Activated CD8-positive, alpha-beta memory T cell treated with anti-CD3 and anti-CD28 coated beads, Interleukin-2, amount 10 ng/mL, durations not matched to agents 7 days and 5 days (primary cell): ENCODE data around the gene ST8SIA4. TPM values are rescaled to one million over a fixed set of nuclear protein-coding genes. Genes with fewer than 3 reads are reported as not detected.

Experiments
- ATAC-seq: fragments of 150-1000 bp; cut with Tn5 transposase; one replicate; pipeline ENCODE4 v1.10.0; 2021; ENCODE audit warnings: moderate library complexity
- CTCF ChIA-PET: fragments of 350-600 bp; sonication (Branson Sonifier 250); formaldehyde crosslinking; loops from one replicate; lab custom pipeline; 2021; ENCODE audit warnings: antibody characterized with exemption; lab: Charles Lee
- DNase-seq: peaks from one replicate; pipeline ENCODE4 v3.0.0-alpha.2; 2020
- H3K27ac Mint-ChIP-seq: one replicate; pipeline ENCODE4 v1.8.0; 2021; ENCODE audit warnings: mild to moderate bottlenecking, mixed read lengths
- H3K27me3 Mint-ChIP-seq: one replicate; pipeline ENCODE4 v1.8.0; 2021; ENCODE audit warnings: mixed read lengths
- H3K36me3 Mint-ChIP-seq: one replicate; pipeline ENCODE4 v1.8.0; 2021; ENCODE audit warnings: mild to moderate bottlenecking, mixed read lengths
- H3K4me1 Mint-ChIP-seq: one replicate; pipeline ENCODE4 v1.8.0; 2021; ENCODE audit warnings: mixed read lengths
- H3K4me3 Mint-ChIP-seq: one replicate; pipeline ENCODE4 v1.8.0; 2021; ENCODE audit warnings: mild to moderate bottlenecking, moderate library complexity, mixed read lengths
- H3K9me3 Mint-ChIP-seq: one replicate; pipeline ENCODE4 v1.8.0; 2022; ENCODE audit warnings: low read depth, mixed read lengths
- total RNA-seq, 2 experiments: library from RNA; stranded (reverse); gene quantifications; one replicate each; pipeline ENCODE4 v1.2.3, GENCODE V29; 2021

ST8SIA4 gene
- total RNA-seq, 2 experiments from 2014 or later = 53.3 to 59.3 TPM

- Mint-ChIP-seq H3K27ac (peak overlapping the region; percentile 60), H3K4me1 (peaks cover 48% of the 10 kb centered on the region), H3K4me3 (no peak overlapping the region), H3K9me3 (peaks cover 2% of the 10 kb centered on the region), H3K36me3 (peaks cover 38% of the 10 kb centered on the region), H3K27me3 (no peaks in the 10 kb centered on the region)
- no peak for ATAC-seq
- CTCF ChIA-PET = interaction anchor here (1.6 to 1.7 kb wide), 2 partner anchors 60 to 63 kb away, joined by 4 read pairs; no protein-coding TSS in a partner anchor
- DNase-seq = no peak
Observed at GRCh38 chr5:100838048-100838473, 65.0 kb downstream of the ST8SIA4 start.

GRCh38 chr5:100834519-100834918, 68.6 kb downstream of the ST8SIA4 start:
- Mint-ChIP-seq H3K4me1 (peaks cover 34% of the 10 kb centered on the region), H3K36me3 (peaks cover 59% of the 10 kb centered on the region)

GRCh38 chr5:100832252-100833230, 70.5 kb downstream of the ST8SIA4 start:
- no peak for ATAC-seq
- Mint-ChIP-seq H3K27ac (peak overlapping the region; percentile 1), H3K36me3 (peaks cover 54% of the 10 kb centered on the region)

More at GRCh38 chr5:100834519-100834918, 68.6 kb downstream of the ST8SIA4 start:
- peaks cover 5% of the 10 kb centered on the region for H3K9me3 Mint-ChIP-seq
- no peaks in the 10 kb centered on the region for H3K27me3 Mint-ChIP-seq
- H3K4me3 Mint-ChIP-seq = no peak overlapping the region
- CTCF ChIA-PET = no interaction called here
- H3K27ac Mint-ChIP-seq = no peak overlapping the region
- DNase-seq = no peak
- no peak for ATAC-seq

GRCh38 chr5:100828898-100829356, 74.2 kb downstream of the ST8SIA4 start:
- H3K4me3 Mint-ChIP-seq = no peak overlapping the region
- DNase-seq (no peak), ATAC-seq (no peak)
- CTCF ChIA-PET = interaction anchor here (1.1 kb wide), 1 partner anchor 11 kb away, joined by 3 read pairs; no protein-coding TSS in a partner anchor
- no peak overlapping the region for H3K27ac Mint-ChIP-seq
- H3K27me3 Mint-ChIP-seq = no peaks in the 10 kb centered on the region
- H3K9me3 Mint-ChIP-seq = peaks cover 2% of the 10 kb centered on the region
- peaks cover 40% of the 10 kb centered on the region for H3K36me3 Mint-ChIP-seq
- peaks cover 45% of the 10 kb centered on the region for H3K4me1 Mint-ChIP-seq

More at GRCh38 chr5:100832252-100833230, 70.5 kb downstream of the ST8SIA4 start:
- Mint-ChIP-seq H3K4me1 (peaks cover 40% of the 10 kb centered on the region), H3K27me3 (no peaks in the 10 kb centered on the region), H3K9me3 (peaks cover 5% of the 10 kb centered on the region), H3K4me3 (no peak overlapping the region)
- DNase-seq = no peak
- CTCF ChIA-PET = no interaction called here

- CTCF ChIA-PET = interaction anchor here (1.1 kb wide), 1 partner anchor 10 kb away, joined by 3 read pairs; no protein-coding TSS in a partner anchor
- Mint-ChIP-seq H3K4me3 (no peak overlapping the region), H3K27ac (peak overlapping the region; percentile 76), H3K36me3 (peaks cover 45% of the 10 kb centered on the region), H3K4me1 (peaks cover 46% of the 10 kb centered on the region), H3K9me3 (peaks cover 2% of the 10 kb centered on the region), H3K27me3 (no peaks in the 10 kb centered on the region)
- DNase-seq (no peak), ATAC-seq (peak; percentile 32)
Observed at GRCh38 chr5:100828071-100828897, 74.8 kb downstream of the ST8SIA4 start.

GRCh38 chr5:100827481-100827889, 75.6 kb downstream of the ST8SIA4 start:
- no peak overlapping the region for H3K4me3 Mint-ChIP-seq

GRCh38 chr5:100826133-100826532, 76.9 kb downstream of the ST8SIA4 start:
- H3K4me1 Mint-ChIP-seq = peaks cover 36% of the 10 kb centered on the region
- H3K27ac Mint-ChIP-seq = peak overlapping the region; percentile 10

More at GRCh38 chr5:100827481-100827889, 75.6 kb downstream of the ST8SIA4 start:
- peaks cover 38% of the 10 kb centered on the region for H3K4me1 Mint-ChIP-seq
- CTCF ChIA-PET = interaction anchor here (0.8 kb wide), 1 partner anchor 46 kb away, joined by 3 read pairs; no protein-coding TSS in a partner anchor
- H3K27ac Mint-ChIP-seq = peak overlapping the region; percentile 76
- DNase-seq (no peak), ATAC-seq (peak; percentile 50)
- H3K9me3 Mint-ChIP-seq = peaks cover 2% of the 10 kb centered on the region
- H3K27me3 Mint-ChIP-seq = no peaks in the 10 kb centered on the region
- H3K36me3 Mint-ChIP-seq = peaks cover 42% of the 10 kb centered on the region

GRCh38 chr5:100824635-100825034, 78.4 kb downstream of the ST8SIA4 start:
- Mint-ChIP-seq H3K27ac (no peak overlapping the region), H3K4me3 (no peak overlapping the region), H3K9me3 (no peaks in the 10 kb centered on the region), H3K4me1 (peaks cover 38% of the 10 kb centered on the region), H3K27me3 (no peaks in the 10 kb centered on the region), H3K36me3 (peaks cover 46% of the 10 kb centered on the region)
- DNase-seq (no peak), ATAC-seq (no peak)
- CTCF ChIA-PET = no interaction called here

More at GRCh38 chr5:100826133-100826532, 76.9 kb downstream of the ST8SIA4 start:
- ATAC-seq = peak; percentile 29
- CTCF ChIA-PET = interaction anchor here (0.8 to 0.9 kb wide), 2 partner anchors 14 to 23 kb away, joined by 4 read pairs; no protein-coding TSS in a partner anchor
- Mint-ChIP-seq H3K27me3 (no peaks in the 10 kb centered on the region), H3K4me3 (no peak overlapping the region), H3K36me3 (peaks cover 41% of the 10 kb centered on the region), H3K9me3 (no peaks in the 10 kb centered on the region)
- no peak for DNase-seq

- DNase-seq = no peak
- H3K27ac Mint-ChIP-seq = no peak overlapping the region
- H3K27me3 Mint-ChIP-seq = no peaks in the 10 kb centered on the region
- H3K9me3 Mint-ChIP-seq = no peaks in the 10 kb centered on the region
- H3K36me3 Mint-ChIP-seq = peaks cover 44% of the 10 kb centered on the region
- ATAC-seq = no peak
- CTCF ChIA-PET = no interaction called here
- H3K4me3 Mint-ChIP-seq = no peak overlapping the region
- H3K4me1 Mint-ChIP-seq = peaks cover 32% of the 10 kb centered on the region
Observed at GRCh38 chr5:100823812-100824211, 79.3 kb downstream of the ST8SIA4 start.

GRCh38 chr5:100821751-100822150, 81.3 kb downstream of the ST8SIA4 start:
- Mint-ChIP-seq H3K4me3 (no peak overlapping the region), H3K36me3 (peaks cover 55% of the 10 kb centered on the region), H3K4me1 (peaks cover 25% of the 10 kb centered on the region), H3K27me3 (no peaks in the 10 kb centered on the region), H3K9me3 (no peaks in the 10 kb centered on the region), H3K27ac (no peak overlapping the region)
- ATAC-seq (no peak), DNase-seq (no peak)
- CTCF ChIA-PET = no interaction called here

GRCh38 chr5:100818340-100818739, 84.7 kb downstream of the ST8SIA4 start:
- Mint-ChIP-seq H3K9me3 (no peaks in the 10 kb centered on the region), H3K36me3 (peaks cover 50% of the 10 kb centered on the region), H3K4me3 (no peak overlapping the region), H3K4me1 (peaks cover 23% of the 10 kb centered on the region), H3K27me3 (no peaks in the 10 kb centered on the region), H3K27ac (no peak overlapping the region)
- ATAC-seq (no peak), DNase-seq (no peak)
- CTCF ChIA-PET = interaction anchor here (0.7 to 1.8 kb wide), 3 partner anchors 10 to 43 kb away, joined by 3 read pairs; no protein-coding TSS in a partner anchor

- CTCF ChIA-PET = interaction anchor here (1.1 to 1.6 kb wide), 2 partner anchors 23 to 25 kb away, joined by 3 to 4 read pairs; no protein-coding TSS in a partner anchor
- no peak for ATAC-seq
- Mint-ChIP-seq H3K27me3 (no peaks in the 10 kb centered on the region), H3K27ac (no peak overlapping the region), H3K36me3 (peaks cover 40% of the 10 kb centered on the region), H3K4me3 (no peak overlapping the region), H3K4me1 (no peaks in the 10 kb centered on the region), H3K9me3 (peaks cover 10% of the 10 kb centered on the region)
- no peak for DNase-seq
Observed at GRCh38 chr5:100803397-100803796, 99.7 kb downstream of the ST8SIA4 start.
